HEK293 (cell line): ENCODE results near the gene TCTN2.

ENCODE experiments used
- CTCF ChIA-PET: fragments of 350-600 bp; formaldehyde crosslinking; extraction: SDS; loops from one replicate; lab custom pipeline; 2021; ENCODE audit warnings: antibody characterized with exemption; lab: Yijun Ruan, JAX
- POLR2A ChIA-PET: fragments of 300-600 bp; formaldehyde crosslinking; extraction: SDS; loops from one replicate; lab custom pipeline; 2020; ENCODE audit warnings: antibody characterized with exemption, inconsistent platforms; lab: Yijun Ruan, JAX
- H3K27ac ChIP-seq: fragments of 200-500 bp; sonication (Bioruptor generic); 2 replicates; pipeline ENCODE4 v1.5.1; 2014; ENCODE audit warnings: low read depth, low read length, control low read depth, inconsistent platforms; ENCODE audit errors: extremely low read depth
- H3K36me3 ChIP-seq, 2 experiments: fragments of 200-500 bp in 1 of 2; sonication (Bioruptor generic) in 1 of 2; 1 replicate in 1 of 2; 2 replicates in 1 of 2; pipeline ENCODE4 v1.5.1; 2014 to 2017; ENCODE audit warnings: inconsistent platforms in 2 of 2, low read length in 2 of 2; ENCODE audit not compliant: control insufficient read depth in 2 of 2, insufficient read depth in 1 of 2
- H3K4me1 ChIP-seq: fragments of 200-500 bp; sonication (Bioruptor generic); 2 replicates; pipeline ENCODE4 v1.5.1; 2014; ENCODE audit warnings: mild to moderate bottlenecking, low read length, inconsistent platforms; ENCODE audit not compliant: control insufficient read depth, insufficient read depth
- H3K4me3 ChIP-seq: 2 replicates; pipeline ENCODE4 v1.5.1; 2011; ENCODE audit warnings: low read depth, mild to moderate bottlenecking, control low read depth, low read length, moderate library complexity
- H3K9me3 ChIP-seq: fragments of 200-500 bp; sonication (Bioruptor generic); 2 replicates; pipeline ENCODE4 v1.5.1; 2014; ENCODE audit warnings: low read depth, low read length, inconsistent platforms; ENCODE audit not compliant: control insufficient read depth, insufficient read depth
- AEBP2 ChIP-seq: fragments of 450-650 bp; formaldehyde crosslinking; IDR thresholded peaks from 2 replicates; pipeline ENCODE4 v1.5.1; 2016; ENCODE audit warnings: missing biosample characterization, missing genetic modification characterization, borderline replicate concordance
- BCL6B ChIP-seq: fragments of 450-650 bp; formaldehyde crosslinking; IDR thresholded peaks from 2 replicates; pipeline ENCODE4 v1.5.1; 2017; ENCODE audit warnings: missing biosample characterization, missing genetic modification characterization
- MEIS1 ChIP-seq: sonication (generic); formaldehyde crosslinking; IDR thresholded peaks from 2 replicates; pipeline ENCODE4 v1.8.1; 2022; ENCODE audit warnings: missing genetic modification reagents, mild to moderate bottlenecking, borderline replicate concordance
- SETDB1 ChIP-seq: IDR thresholded peaks from one replicate; pipeline ENCODE4 v1.6.1; 2017; ENCODE audit warnings: mild to moderate bottlenecking, low read length, moderate library complexity, mixed read lengths; ENCODE audit not compliant: insufficient read length
- TRIM28 ChIP-seq: IDR thresholded peaks from 2 replicates; pipeline ENCODE4 v1.6.1; 2011; ENCODE audit warnings: low read length, control low read depth, borderline replicate concordance
- TSHZ1 ChIP-seq: fragments of 450-650 bp; formaldehyde crosslinking; IDR thresholded peaks from 2 replicates; pipeline ENCODE4 v1.5.1; 2016; ENCODE audit warnings: missing biosample characterization, missing genetic modification characterization, borderline replicate concordance
- YY2 ChIP-seq: fragments of 450-650 bp; formaldehyde crosslinking; IDR thresholded peaks from 2 replicates; pipeline ENCODE4 v1.5.1; 2016; ENCODE audit warnings: missing biosample characterization, missing genetic modification characterization
- ZBTB26 ChIP-seq: fragments of 450-650 bp; formaldehyde crosslinking; optimal IDR thresholded peaks from 2 replicates; pipeline ENCODE3; 2016; ENCODE audit warnings: missing biosample characterization, mild to moderate bottlenecking, missing genetic modification characterization
- ZBTB49 ChIP-seq: fragments of 450-650 bp; formaldehyde crosslinking; IDR thresholded peaks from 2 replicates; pipeline ENCODE4 v1.5.1; 2016; ENCODE audit warnings: missing biosample characterization, missing genetic modification characterization, low read depth
- ZNF133 ChIP-seq: fragments of 450-650 bp; formaldehyde crosslinking; IDR thresholded peaks from 2 replicates; pipeline ENCODE4 v1.5.1; 2016; ENCODE audit warnings: missing biosample characterization, missing genetic modification characterization
- ZNF157 ChIP-seq: fragments of 450-650 bp; formaldehyde crosslinking; IDR thresholded peaks from 2 replicates; pipeline ENCODE4 v1.5.1; 2016; ENCODE audit warnings: missing biosample characterization, missing genetic modification characterization
- ZNF2 ChIP-seq: fragments of 450-650 bp; formaldehyde crosslinking; IDR thresholded peaks from 2 replicates; pipeline ENCODE4 v1.5.1; 2016; ENCODE audit warnings: missing biosample characterization, missing genetic modification characterization
- ZNF202 ChIP-seq: fragments of 450-650 bp; formaldehyde crosslinking; IDR thresholded peaks from 2 replicates; pipeline ENCODE4 v1.5.1; 2016; ENCODE audit warnings: missing biosample characterization, missing genetic modification characterization, borderline replicate concordance
- ZNF280D ChIP-seq: fragments of 450-650 bp; formaldehyde crosslinking; IDR thresholded peaks from 2 replicates; pipeline ENCODE4 v1.5.1; 2016; ENCODE audit warnings: missing biosample characterization, missing genetic modification characterization
- ZNF426 ChIP-seq: fragments of 450-650 bp; formaldehyde crosslinking; IDR thresholded peaks from 2 replicates; pipeline ENCODE4 v1.5.1; 2017; ENCODE audit warnings: missing biosample characterization, missing genetic modification characterization, mild to moderate bottlenecking, inconsistent platforms, moderate library complexity
- ZNF580 ChIP-seq: fragments of 450-650 bp; formaldehyde crosslinking; IDR thresholded peaks from 2 replicates; pipeline ENCODE4 v1.5.1; 2016; ENCODE audit warnings: missing biosample characterization, missing genetic modification characterization
- ZNF610 ChIP-seq: fragments of 450-650 bp; formaldehyde crosslinking; IDR thresholded peaks from 2 replicates; pipeline ENCODE4 v1.5.1; 2016; ENCODE audit warnings: missing biosample characterization, missing genetic modification characterization, borderline replicate concordance
- ZNF629 ChIP-seq: fragments of 450-650 bp; formaldehyde crosslinking; IDR thresholded peaks from 2 replicates; pipeline ENCODE4 v1.5.1; 2017; ENCODE audit warnings: missing biosample characterization, missing genetic modification characterization
- ZNF785 ChIP-seq: fragments of 450-650 bp; formaldehyde crosslinking; IDR thresholded peaks from 2 replicates; pipeline ENCODE4 v1.5.1; 2016; ENCODE audit warnings: missing biosample characterization, missing genetic modification characterization
- ZSCAN4 ChIP-seq: fragments of 450-650 bp; formaldehyde crosslinking; IDR thresholded peaks from 2 replicates; pipeline ENCODE4 v1.5.1; 2017; ENCODE audit warnings: missing biosample characterization, missing genetic modification characterization

TCTN2 gene

GRCh38 chr12:123654129-123654701 is 16.7 kb upstream of the TCTN2 start (continued):
- TF ChIP-seq AEBP2: no peak
- TF ChIP-seq ZBTB26: no peak
- no peak for TF ChIP-seq BCL6B (tag by site-specific recombination)
- TF ChIP-seq ZNF610: no peak
- TF ChIP-seq ZBTB49: no peak
- TF ChIP-seq ZSCAN4: peak; percentile 96

GRCh38 chr12:123655420-123655819 is 15.5 kb upstream of the TCTN2 start:
- Histone ChIP-seq H3K36me3 (peaks cover 73 to 88% of the 10 kb centered on the region in 2 experiments), H3K27ac (no peak overlapping the region), H3K4me3 (no peak overlapping the region), H3K4me1 (no peaks in the 10 kb centered on the region), H3K9me3 (no peaks in the 10 kb centered on the region)
- ChIA-PET POLR2A (no interaction called here), CTCF (no interaction called here)
- TF ChIP-seq ZNF580: no peak
- TF ChIP-seq ZNF202 (tag by site-specific recombination): no peak
- no peak for TF ChIP-seq MEIS1 (CRISPR knock-in tag)
- no peak for TF ChIP-seq ZNF785 (tag by site-specific recombination)
- TF ChIP-seq TRIM28: no peak
- no peak for TF ChIP-seq ZNF280D (tag by site-specific recombination)
- TF ChIP-seq SETDB1: no peak
- no peak for TF ChIP-seq ZNF157
- no peak for TF ChIP-seq TSHZ1 (tag by site-specific recombination)
- TF ChIP-seq ZNF629 (tag by site-specific recombination): no peak
- TF ChIP-seq ZNF2: no peak
- TF ChIP-seq ZNF133 (tag by site-specific recombination): no peak
- no peak for TF ChIP-seq YY2 (tag by site-specific recombination)
- no peak for TF ChIP-seq ZNF426 (tag by site-specific recombination)
